Tibial nerve (tissue), 4 donors: Measurements from ENCODE around the gene TRIOBP. TPM values are rescaled to one million over a fixed set of nuclear protein-coding genes. Genes with fewer than 3 reads are reported as not detected.

Source experiments
- DNase-seq, 2 donors: peaks; one replicate each; pipeline ENCODE4 v3.0.0-alpha.2; 2019; ENCODE audit warnings: low spot score in 2 of 2
- H3K27ac ChIP-seq, 4 donors: fragments of 200-600 bp; sonication (generic) in 3 of 4; one replicate each; pipeline ENCODE4 v1.5.1; 2017 to 2019; ENCODE audit warnings: mild to moderate bottlenecking in 1 of 4
- H3K27me3 ChIP-seq, 2 donors: fragments of 200-600 bp; sonication (generic) in 1 of 2; one replicate each; pipeline versions ENCODE4 v1.5.1 to v1.6.0; 2017 to 2019
- H3K36me3 ChIP-seq, 3 donors: fragments of 200-600 bp; sonication (generic); one replicate each; pipeline ENCODE4 v1.5.1; 2018 to 2019
- H3K4me1 ChIP-seq, 4 donors: fragments of 200-600 bp; sonication (generic) in 3 of 4; one replicate each; pipeline ENCODE4 v1.5.1; 2017 to 2019
- H3K4me3 ChIP-seq, 4 donors: fragments of 200-600 bp; sonication (generic) in 3 of 4; one replicate each; pipeline ENCODE4 v1.5.1; 2017 to 2019; ENCODE audit warnings: mild to moderate bottlenecking in 1 of 4, moderate library complexity in 1 of 4
- H3K9me3 ChIP-seq, 4 donors: fragments of 200-600 bp; sonication (generic) in 3 of 4; one replicate each; pipeline ENCODE4 v1.5.1; 2017 to 2019
- EP300 ChIP-seq, 2 donors: sonication (generic); formaldehyde crosslinking; IDR thresholded peaks; one replicate each; pipeline ENCODE4 v1.6.1; 2017; ENCODE audit warnings: antibody characterized with exemption in 2 of 2, mild to moderate bottlenecking in 1 of 2
- POLR2A ChIP-seq, 2 donors: fragments of 450-650 bp; IDR thresholded peaks; one replicate each; pipeline ENCODE4 v1.6.1; 2017; ENCODE audit warnings: antibody characterized with exemption in 2 of 2, mild to moderate bottlenecking in 2 of 2, moderate library complexity in 2 of 2
- WGBS, 2 donors: methylation state at CpG; one replicate each; pipeline ENCODE4 v1.1.5; 2018; 5-methylcytosine and 5-hydroxymethylcytosine counted together
- total RNA-seq, 4 donors: library from RNA; depleted of rRNA; stranded (reverse); fragments of >200 nt; gene quantifications; one replicate each; pipeline ENCODE4 v1.1.0, GENCODE V29; 2016
- TF ChIP-seq, protein P1 (sequence below), 5 experiments: fragments of 200-600 bp in 3 of 5; fragments of 450-650 bp in 2 of 5; sonication (generic) in 3 of 5; IDR thresholded peaks; one replicate each; pipeline ENCODE4 v1.5.1; 2016 to 2019; ENCODE audit warnings: antibody characterized with exemption in 5 of 5, mild to moderate bottlenecking in 3 of 5, moderate library complexity in 2 of 5

The TRIOBP gene
- total RNA-seq, 4 donors from 2014 or later: 140 to 160 (median 151) TPM

- DNase-seq: no peak
- H3K36me3 ChIP-seq: peaks cover 0 to 24% (median 0%) of the 10 kb centered on the region in 3 donors
- WGBS, 2 donors: 59 to 67% methylated on average over 7 of the region's 7 CpGs
- H3K4me3 ChIP-seq: no peak overlapping the region
- peak overlapping the region in 2 of 4 donors; percentile 62 to 67 for H3K27ac ChIP-seq
- H3K27me3 ChIP-seq: no peaks in the 10 kb centered on the region
- peaks cover 0 to 58% (median 22%) of the 10 kb centered on the region in 4 donors for H3K4me1 ChIP-seq
- TF ChIP-seq, protein P1, sequence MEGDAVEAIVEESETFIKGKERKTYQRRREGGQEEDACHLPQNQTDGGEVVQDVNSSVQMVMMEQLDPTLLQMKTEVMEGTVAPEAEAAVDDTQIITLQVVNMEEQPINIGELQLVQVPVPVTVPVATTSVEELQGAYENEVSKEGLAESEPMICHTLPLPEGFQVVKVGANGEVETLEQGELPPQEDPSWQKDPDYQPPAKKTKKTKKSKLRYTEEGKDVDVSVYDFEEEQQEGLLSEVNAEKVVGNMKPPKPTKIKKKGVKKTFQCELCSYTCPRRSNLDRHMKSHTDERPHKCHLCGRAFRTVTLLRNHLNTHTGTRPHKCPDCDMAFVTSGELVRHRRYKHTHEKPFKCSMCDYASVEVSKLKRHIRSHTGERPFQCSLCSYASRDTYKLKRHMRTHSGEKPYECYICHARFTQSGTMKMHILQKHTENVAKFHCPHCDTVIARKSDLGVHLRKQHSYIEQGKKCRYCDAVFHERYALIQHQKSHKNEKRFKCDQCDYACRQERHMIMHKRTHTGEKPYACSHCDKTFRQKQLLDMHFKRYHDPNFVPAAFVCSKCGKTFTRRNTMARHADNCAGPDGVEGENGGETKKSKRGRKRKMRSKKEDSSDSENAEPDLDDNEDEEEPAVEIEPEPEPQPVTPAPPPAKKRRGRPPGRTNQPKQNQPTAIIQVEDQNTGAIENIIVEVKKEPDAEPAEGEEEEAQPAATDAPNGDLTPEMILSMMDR (IDR thresholded peaks at IDR 0.05): no peak
- TF ChIP-seq POLR2A (IDR thresholded peaks at IDR 0.05) (no peak), EP300 (IDR thresholded peaks at IDR 0.05) (no peak)
- H3K9me3 ChIP-seq: no peaks in the 10 kb centered on the region
These were observed 16.5 kb upstream of the TRIOBP start for GRCh38 chr22:37680191-37680851.

GRCh38 chr22:37681001-37681424 is 15.8 kb upstream of the TRIOBP start:
- Histone ChIP-seq H3K4me1 (peaks cover 0 to 62% (median 24%) of the 10 kb centered on the region in 4 donors), H3K9me3 (no peaks in the 10 kb centered on the region), H3K4me3 (no peak overlapping the region), H3K36me3 (peaks cover 0 to 24% (median 0%) of the 10 kb centered on the region in 3 donors), H3K27me3 (no peaks in the 10 kb centered on the region), H3K27ac (peak overlapping the region in 3 of 4 donors; percentile 1 to 67 (median 62))
- WGBS, 2 donors: 58 to 72% methylated on average over 2 of the region's 2 CpGs
- TF ChIP-seq EP300 (IDR thresholded peaks at IDR 0.05) (no peak), POLR2A (IDR thresholded peaks at IDR 0.05) (no peak)
- TF ChIP-seq, protein P1 (IDR thresholded peaks at IDR 0.05): no peak
- DNase-seq: no peak

DNA sequence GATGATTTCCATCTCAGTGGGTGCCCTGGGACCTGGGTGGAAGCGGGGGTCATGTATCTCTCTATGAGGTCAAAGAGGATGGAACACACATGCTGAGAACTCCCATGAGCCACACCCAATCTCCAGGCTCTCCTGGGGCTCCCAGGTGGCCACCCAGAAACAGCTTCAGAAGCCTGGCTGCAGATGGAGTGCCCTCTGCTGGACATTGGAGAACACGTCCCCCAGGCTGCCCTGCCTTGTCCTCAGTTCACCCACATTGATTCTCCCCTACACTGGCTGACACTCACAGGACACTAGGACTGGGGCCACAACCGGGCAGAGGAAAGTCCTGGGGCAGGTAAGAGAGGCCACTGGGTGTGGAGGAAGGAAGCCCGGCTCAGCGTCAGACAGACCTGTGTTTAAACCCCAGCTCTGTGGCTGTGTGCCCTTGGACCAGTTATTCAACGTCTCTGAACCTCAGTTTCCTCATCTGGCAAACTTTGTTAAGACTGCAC is 15.2 kb upstream of the TRIOBP start:
- peak overlapping the region in 3 of 4 donors; percentile 1 to 67 (median 62) for H3K27ac ChIP-seq
- H3K36me3 ChIP-seq: peaks cover 0 to 24% (median 0%) of the 10 kb centered on the region in 3 donors
- no peaks in the 10 kb centered on the region for H3K9me3 ChIP-seq
- 18 to 33% methylated on average over 4 to 6 of the region's 6 CpGs for WGBS, 2 donors
- TF ChIP-seq, protein P1 (IDR thresholded peaks at IDR 0.05): peak; percentile 85 to 93 (median 89)
- TF ChIP-seq EP300 (IDR thresholded peaks at IDR 0.05): no peak
- DNase-seq: peak in 1 of 2 donors; percentile 60
- H3K4me1 ChIP-seq: peaks cover 0 to 58% (median 21%) of the 10 kb centered on the region in 4 donors
- no peak overlapping the region for H3K4me3 ChIP-seq
- H3K27me3 ChIP-seq: no peaks in the 10 kb centered on the region

GRCh38 chr22:37684803-37685615 is 11.8 kb upstream of the TRIOBP start:
- DNase-seq: no peak
- peak overlapping the region in 1 of 4 donors; percentile 81 for H3K27ac ChIP-seq
- 76 to 78% methylated on average over 16 of the region's 16 CpGs for WGBS, 2 donors
- no peaks in the 10 kb centered on the region for H3K9me3 ChIP-seq
- H3K4me1 ChIP-seq: peaks cover 0 to 42% (median 18%) of the 10 kb centered on the region in 4 donors
- TF ChIP-seq, protein P1 (IDR thresholded peaks at IDR 0.05): no peak
- TF ChIP-seq EP300 (IDR thresholded peaks at IDR 0.05): no peak
- TF ChIP-seq POLR2A (IDR thresholded peaks at IDR 0.05): no peak
- H3K4me3 ChIP-seq: no peak overlapping the region
- no peaks in the 10 kb centered on the region for H3K27me3 ChIP-seq
- peaks cover 0 to 28% (median 0%) of the 10 kb centered on the region in 3 donors for H3K36me3 ChIP-seq
